Cerebellar cortex (tissue), 1 donor: ENCODE measurements around the gene ABCC9.

Source experiments
- DNase-seq: peaks from one replicate; pipeline ENCODE4 v3.0.0-alpha.2; 2015; ENCODE audit warnings: low spot score

ABCC9 gene

DNA sequence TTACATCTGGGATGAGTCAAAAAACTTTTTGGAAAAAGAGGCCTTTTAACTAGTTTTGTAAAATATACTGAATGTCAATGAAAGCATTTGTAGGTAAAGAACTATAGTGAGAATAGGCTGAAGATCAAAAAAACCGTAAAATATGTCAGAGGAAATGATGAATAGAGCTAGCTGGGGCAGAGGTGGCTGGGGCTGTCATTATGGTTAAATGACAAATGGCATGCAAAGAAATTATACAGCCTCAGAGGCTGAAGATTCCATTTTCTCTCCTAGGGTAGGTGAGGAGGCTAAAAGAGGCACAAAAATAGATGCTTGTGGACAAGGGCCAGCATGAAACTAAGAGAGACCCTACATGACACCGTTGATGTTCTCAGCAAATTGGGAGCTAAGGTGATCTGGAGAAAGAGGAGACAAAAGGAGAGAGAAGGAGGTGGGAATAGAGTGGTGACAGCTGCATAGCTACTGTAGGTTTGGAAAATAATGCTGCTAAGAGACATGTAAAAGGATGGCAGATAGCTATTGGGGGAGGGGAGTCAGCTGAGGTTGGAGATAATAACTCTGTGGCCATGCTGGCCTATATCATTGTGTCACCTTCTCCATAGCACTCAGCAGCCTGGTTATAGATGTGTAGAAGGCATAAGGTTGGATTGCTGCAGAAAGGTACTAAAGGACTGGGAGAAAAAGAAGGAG lies 63.8 kb downstream of the ABCC9 start:
- no peak for DNase-seq

DNA sequence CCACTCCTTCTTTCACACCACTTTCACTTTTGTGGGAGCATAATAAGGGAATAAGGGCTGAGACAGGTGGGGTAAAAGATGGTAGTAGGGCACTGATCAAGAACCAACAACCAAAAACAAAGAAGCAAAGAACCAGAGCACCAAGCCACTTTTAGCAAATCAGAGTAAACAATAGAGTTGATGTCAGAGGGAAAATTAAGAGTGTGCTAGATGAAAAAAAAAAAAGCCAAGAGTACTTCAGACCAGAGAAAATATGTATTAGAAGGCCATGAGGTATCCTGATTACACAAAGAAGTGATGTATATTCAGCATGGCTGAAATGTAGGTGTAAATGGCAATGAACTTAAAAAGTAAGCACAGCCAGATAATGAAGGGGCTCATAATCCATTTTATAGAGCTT lies 75.4 kb downstream of the ABCC9 start:
- no peak for DNase-seq

DNA sequence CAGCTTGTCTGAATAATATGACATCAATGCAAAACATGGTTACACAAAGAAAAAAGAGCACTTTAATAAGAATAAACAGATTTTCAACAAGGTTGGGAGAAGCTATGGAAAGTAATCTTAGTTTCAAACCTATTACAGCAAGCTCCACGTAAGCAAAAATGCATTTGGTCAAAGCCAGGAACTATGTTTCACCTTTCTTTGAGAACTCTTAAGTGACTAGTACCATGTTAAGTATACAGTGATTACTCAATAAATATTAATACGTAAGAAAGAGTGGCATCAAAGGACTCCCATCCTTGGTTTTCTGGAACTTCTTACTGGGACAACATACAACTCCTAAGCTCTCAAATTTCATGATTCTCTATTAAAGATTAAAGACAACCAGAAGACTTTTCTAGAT lies 80.7 kb downstream of the ABCC9 start:
- no peak for DNase-seq

DNA sequence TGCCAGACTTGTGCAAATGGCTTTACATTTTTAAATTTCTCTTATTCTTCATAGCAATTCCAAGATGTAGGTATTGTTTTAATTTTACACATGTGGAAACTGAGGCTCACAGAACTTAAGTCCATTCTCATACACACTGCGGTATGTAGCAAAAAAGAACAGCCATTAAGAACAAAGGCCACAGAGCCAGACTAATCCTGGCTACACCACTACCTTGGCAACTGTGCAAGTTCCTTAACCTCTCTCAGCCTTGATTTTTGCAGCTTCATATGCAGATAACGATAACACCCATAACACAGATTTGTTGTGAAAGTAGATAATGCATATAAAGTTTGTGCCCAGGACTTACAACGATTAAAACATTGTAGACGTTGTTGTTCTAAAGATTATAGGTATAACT lies 81.1 kb downstream of the ABCC9 start:
- no peak for DNase-seq

DNA sequence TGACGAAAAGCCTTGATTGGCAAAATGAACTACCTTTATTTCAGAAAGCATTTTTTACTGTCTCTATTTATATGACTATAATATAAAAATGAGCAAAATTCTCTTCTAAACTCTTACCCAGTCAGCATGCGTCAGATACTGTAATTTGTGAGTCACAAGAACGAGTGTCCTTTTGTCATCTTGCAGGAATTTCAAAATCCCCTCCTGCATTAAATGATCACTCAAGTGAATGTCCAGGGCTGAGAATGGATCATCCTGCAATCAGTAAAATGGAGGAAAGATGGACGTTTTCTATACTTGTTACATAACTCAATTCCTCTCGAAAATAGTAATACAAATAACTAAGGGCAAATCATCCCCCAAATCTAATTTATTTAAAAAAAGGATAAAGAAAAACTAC lies 89.0 kb downstream of the ABCC9 start:
- DNase-seq = no peak

DNA sequence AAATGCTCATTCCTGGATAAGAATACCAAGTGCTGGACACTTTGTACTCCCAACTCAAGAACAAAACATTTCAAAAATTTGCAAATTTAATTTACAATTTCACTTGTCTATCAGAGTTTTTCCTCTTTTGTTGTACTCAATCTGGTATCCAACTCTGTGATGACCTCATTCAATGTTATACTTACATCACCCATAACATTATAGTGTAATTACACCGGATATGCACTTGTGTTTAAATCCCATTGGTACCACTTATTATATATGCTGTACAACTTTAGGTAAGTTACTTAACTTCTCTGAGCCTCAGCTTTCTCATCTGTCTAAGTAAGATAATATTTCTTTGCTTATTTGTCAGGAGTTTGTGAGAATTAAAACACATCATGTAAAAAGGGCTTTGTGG lies 90.1 kb downstream of the ABCC9 start:
- no peak for DNase-seq

DNA sequence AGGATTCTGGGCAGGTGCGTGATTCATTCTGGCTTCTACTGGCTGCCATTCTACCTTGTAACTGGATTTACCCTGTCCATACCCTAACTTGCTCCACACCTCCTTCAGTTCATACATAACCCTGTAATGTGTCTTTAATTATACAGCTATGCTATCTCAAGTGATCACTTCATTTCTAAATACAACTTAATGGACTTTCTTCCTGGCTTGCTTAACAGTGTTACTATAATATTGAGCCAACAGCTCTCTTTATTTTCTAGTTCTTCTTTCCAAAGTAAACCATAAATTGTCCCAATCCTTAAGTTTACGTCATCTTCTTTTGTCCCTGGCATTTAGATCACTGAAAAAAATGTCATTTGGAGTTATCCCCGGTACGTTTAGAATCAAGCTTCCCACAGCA lies 90.8 kb downstream of the ABCC9 start:
- DNase-seq = no peak

DNA sequence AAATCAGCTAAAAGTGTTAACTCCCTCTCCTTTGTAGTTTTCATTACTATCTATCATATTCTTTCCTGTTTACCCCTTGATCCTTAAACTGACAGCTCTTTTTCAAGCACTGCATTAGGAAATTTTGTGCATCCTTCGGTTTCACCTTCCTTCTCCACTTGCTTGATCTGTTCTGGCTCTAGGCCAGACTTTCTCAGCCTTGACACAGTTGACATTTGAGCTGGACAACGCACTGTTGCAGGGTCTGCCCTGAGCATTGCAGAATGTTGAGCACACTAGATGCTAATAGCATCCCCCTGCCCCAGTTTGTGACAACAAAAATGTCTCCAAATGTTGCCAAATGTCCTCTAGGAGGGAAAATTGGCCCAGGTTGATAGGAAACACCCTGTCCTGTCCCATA lies 91.3 kb downstream of the ABCC9 start:
- DNase-seq = no peak

DNA sequence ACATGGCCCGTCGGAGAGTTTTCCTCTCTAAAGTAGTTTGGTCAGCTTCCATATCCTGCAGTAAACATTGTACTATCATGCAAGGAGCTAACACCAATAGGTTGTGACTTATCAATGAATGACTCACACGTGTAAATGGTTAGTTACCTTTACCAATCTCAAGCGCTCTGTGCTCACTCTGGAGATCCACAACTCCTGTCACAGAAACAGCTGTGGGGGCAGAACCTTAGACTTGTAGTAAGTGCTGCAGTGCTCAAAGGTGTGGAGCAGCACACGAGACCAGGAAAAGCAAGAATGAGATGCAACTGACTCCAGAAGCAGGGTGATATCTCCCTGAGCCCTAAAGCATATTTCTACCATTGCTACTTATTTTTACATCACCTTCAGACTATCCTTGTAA lies 93.0 kb downstream of the ABCC9 start:
- no peak for DNase-seq

DNA sequence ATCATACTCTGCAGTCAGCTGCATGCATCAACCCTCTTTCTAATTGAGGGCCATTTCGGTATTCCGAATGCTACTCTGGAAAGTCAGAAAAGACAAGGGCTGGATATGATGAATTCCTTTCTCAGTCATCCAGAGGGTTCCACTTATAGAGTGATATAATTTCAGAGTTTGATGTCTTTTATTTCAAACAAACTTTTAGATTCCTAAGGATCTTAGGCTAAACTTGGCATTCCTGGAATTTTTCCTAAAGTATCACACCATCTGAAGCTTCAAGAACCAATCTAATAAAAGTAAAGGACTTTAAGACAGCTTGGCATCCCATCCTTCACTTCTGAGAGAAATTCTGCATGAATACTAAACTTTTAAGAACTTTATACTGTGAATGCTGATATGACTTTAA lies 97.4 kb downstream of the ABCC9 start:
- no peak for DNase-seq

DNA sequence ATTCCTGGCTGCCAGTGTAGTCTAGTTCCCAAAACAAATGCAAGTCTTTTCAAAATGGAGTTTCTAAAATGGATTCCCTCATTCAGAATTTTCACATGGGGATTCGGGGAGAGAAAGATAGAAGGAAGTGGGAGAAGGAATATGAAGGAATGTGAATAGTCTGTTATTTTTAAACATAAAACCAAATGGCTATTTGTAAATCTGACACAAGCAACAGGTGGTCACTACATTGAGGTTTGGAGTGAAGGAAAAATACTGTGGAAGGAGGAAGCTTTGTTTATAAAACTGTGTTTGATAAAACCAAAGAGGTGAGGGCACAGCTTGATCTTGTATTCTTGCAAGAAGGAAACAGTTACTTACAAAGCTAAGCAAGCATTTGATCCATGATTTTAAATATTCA lies 101.5 kb downstream of the ABCC9 start:
- DNase-seq = no peak

DNA sequence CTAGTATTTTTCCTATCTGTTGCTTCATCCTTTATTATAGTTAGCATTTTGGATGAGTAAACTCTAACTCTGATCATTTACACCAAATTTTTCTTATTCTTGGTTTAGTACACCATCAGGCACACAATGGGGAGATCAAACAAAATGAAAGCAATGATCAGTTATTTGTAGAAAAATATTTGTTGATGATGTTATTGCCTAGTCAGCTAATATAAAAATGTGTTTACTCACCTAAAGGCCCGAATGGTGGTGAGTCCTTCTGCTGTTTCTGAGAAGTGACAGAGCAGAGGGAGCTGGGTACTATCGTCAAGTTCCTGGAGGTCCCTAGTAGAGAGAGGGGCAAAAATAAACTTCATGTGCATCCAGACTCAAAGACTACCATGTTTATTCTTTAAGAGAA lies 103.4 kb downstream of the ABCC9 start:
- DNase-seq = no peak

DNA sequence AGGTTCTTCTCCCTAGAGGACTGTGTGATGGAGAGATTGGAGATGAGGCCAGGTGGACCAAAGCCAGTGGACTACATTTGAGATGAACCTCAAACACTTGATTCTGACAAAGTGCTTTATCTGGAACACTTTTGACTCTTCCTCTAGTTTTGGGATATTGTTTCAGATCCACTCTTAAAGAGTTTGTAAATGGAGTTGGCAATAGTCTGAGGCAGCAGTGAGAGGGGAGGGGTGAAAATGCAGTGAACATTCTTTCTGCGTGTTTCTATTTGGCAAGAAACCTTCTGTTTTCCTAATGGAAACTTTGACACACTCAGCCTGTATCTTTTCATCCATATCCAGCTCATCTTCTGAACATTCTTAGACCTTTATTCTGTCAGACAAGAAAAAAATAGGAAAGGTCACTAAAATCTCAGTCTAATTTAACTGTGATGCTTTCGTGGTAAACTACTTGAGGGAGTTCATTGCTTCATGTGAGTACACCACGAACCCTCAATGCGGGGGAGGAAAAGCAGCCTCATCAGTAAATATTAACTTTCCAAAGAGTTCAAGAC lies 109.4 kb downstream of the ABCC9 start:
- DNase-seq = no peak

DNA sequence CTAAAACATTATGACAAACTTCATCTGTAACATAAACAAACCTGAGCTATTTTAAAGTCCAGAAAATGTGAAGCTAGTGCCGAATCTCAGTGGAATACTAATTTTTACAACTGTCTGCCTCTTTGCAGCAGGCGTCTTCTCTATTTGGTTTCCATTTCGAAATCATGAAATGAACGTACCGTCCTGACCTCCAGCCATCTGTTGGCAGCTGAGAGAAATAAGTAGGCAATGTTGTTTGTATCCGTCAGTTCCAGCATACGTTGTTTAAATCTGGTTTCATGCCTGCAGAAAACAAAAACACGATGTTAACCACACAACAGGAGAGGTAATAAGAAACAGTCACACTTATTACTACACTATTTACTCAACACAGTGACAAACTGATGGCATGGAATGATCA lies 112.4 kb downstream of the ABCC9 start:
- no peak for DNase-seq

DNA sequence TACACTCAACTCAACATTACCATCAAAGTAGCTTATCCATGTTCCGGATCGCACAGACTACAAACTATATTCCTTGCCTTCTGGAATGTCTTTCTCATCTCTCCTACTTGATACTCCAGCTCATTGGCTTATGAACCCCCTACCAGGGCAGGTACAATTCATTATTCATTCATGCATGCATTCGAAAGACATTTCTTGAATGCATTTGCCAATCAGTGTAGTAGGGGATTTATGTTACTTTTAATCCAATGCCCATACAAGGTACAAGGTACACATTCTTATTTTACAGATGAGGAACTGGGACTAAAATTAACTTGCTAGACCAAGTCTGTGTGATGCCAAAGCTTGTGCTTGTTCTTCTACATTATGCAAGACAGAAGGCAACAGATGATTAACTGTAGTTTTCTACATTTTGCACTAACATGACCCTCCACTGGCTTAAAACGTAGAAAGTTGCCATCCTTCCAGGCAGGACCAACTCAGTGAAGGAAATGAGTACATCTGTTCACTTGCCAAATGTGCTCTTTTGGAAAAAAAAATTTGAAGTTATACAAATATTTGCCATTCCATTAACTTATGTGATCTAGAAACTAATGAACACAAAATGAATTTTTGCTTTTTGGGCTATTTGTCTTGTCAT lies 113.0 kb downstream of the ABCC9 start:
- DNase-seq = no peak

DNA sequence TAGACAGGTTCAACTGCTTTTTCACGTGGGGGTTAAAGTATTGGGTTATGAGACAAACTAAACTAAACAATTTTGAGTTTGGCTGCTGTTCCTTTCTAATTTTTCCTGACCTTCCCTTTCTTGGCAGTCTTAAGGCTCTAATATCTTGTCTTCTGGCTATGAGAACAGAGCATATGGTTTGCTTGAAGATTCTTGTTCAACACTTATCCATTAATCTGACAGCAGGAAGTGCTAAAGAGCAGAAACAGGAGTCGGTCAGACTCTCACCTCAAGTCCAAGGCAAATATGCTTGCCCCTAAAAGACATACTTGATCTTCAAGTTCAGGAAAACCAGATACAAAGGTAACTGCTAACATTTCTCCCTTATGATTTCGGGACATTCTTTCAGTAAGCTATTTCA lies 114.1 kb downstream of the ABCC9 start:
- no peak for DNase-seq

DNA sequence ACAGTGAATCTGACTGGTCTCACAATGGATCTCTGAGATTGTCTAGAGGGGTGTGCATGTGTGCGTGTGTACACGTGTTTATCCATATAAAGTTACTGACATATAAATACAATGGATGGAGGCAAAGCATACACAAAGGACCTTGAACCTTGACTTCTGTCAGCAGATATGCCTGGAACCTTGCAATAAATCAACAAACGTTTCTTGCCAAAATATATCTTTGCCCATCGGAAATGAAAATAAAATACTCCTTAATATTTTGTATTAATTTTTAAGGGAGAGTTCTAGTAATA lies 114.7 kb downstream of the ABCC9 start:
- no peak for DNase-seq

DNA sequence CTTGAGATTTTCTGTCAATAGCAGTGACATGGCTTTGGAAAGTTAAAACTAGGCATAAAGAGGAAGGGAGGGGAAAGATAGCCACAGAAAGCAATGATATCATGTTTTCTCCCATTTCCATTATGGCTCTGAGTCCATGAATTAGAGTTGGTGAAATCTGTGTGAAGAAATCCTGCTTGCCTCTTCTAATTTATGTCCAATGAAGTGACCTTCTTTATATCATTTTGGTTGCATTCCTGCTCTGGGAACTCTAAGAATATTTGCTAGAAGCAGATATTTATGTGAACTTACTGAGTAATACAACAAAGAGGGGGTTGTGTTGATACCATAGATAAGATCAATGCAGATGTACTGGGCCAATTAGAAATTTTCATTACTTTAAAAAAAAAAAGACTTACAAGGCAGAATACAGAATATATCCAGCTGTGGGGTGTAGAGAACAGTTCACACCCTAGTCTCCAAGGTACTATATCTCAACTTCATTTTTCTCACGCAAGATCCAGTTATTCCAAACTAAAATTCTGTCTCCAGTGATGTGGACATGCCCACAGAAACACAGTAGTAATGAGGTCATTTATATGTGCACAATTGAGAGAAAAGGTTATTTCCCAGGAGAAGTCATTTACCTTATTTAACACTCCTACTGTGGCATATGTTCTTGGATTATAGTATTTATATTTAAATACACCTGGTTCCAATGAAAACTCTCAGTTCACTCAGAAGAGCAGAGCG lies 115.2 kb downstream of the ABCC9 start:
- no peak for DNase-seq

DNA sequence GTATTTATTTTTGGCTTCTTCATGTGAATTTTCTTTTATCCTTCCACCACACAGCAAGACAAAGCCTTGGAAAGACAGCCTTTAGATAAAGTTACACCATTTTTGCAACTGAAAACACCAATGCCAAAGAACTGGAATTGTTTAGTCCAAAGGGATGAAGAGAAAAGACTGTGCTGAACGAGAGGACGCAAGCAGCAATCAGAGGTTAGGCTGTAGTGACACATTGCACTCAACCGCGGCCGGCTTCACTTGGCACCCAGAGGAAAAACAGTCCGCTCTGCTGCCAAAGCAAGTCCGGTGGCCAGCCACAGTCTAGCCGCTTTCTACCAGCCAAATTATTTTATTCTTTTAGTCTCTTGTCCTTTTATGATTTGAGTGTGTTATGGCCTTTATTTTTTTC lies 117.6 kb downstream of the ABCC9 start:
- DNase-seq = no peak

DNA sequence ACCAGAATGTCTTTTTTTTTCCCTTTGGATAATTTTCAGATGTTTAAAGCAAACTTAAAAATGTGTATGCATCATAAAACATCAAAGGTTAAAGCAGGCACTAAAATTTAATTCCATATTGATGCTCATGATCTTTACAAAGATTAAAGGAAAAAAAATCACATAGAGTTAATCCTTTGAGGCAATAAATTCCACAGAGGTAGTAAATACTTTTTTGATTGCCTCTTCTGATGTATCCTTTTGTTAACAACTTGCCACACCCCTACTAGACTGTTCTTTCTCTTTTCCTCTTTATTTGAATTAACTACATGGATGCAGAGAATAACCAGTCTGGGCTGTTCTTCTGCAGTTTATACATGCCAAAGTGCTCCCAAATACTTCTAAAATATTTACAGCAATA lies 121.5 kb downstream of the ABCC9 start:
- DNase-seq = no peak

DNA sequence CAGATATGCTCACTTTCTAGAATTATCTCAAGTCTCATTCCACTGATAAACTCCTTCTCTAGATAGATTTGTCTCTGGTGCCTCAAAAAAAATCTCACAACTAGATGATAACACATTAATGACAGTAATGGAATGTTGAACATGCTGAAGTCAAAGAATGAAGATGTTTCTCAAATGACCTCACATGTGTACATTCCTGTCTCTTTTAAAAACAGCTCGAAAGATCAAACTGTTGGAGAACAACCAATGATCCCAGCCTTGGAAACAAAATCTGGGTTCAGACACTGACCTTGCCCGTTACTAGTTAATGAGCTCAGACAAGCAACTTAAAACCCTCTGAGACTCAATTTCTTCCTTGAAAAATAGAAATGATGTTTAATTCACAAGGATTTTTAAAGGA lies 122.0 kb downstream of the ABCC9 start:
- DNase-seq = no peak

DNA sequence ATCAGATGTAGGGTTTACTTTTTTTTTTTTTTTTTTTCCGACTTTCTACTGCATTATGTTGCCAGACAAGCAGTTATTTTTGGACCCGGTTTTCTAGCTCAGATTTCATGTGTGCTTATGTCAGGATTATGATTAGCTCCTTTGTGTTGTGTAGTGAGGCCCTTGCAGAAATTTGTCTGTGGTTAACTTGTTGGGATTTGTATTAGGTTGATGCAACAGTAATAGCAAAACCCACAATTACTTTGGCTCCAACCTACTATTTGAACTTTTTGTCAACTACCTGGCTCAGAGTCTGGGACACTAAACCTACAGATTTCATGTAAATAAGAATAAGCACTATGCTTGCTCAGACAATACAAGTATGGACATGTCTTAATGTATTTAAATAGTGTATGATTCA lies 122.6 kb downstream of the ABCC9 start:
- no peak for DNase-seq

DNA sequence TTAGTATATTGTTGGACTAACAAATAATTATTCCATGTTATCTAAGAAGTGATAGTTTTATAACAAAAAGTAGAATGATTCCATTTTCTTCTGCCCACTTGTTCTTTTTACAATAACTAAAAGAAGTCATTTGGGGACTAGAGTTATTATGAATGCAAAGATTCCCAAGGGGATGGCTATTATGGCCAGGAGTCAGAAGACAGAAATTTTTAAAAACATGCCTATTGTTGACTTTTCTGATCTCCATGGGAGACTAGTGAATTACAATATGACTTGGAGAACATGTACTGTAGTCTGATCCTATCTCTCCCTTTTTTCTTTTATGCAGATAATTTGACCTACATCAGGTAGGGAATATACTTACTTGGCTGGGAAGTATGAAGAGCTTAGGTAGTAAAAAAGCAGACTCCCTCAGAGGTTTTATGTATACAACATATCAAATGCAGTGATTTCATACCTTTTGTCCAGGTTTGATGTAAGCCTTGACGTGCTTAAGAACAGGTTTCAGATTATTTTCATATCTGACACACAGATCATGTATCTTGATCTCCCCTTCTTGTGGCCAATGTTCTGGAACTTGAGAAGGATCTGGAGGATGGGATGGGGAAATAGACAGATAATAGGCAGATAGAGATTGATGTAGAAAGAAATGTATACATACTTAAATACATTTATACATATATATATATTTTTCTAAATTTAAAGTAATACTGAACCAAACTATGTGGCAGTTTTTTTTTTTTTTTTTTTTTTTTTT lies 125.7 kb downstream of the ABCC9 start:
- no peak for DNase-seq
